Activated naive CD4-positive, alpha-beta T cell treated with anti-CD3 and anti-CD28 coated beads, Interleukin-2, amount 50 U/mL, for 24 hours (primary cell): Measurements from ENCODE around the gene SCAPER.
A peak's percentile ranks its signal among the peaks of the same experiment; 100 is the strongest.

Experiments
- H3K27ac Mint-ChIP-seq: one replicate; pipeline ENCODE4 v1.8.0; 2021; ENCODE audit warnings: mild to moderate bottlenecking, mixed read lengths
- H3K27me3 Mint-ChIP-seq: one replicate; pipeline ENCODE4 v1.8.0; 2021; ENCODE audit warnings: mixed read lengths
- H3K36me3 Mint-ChIP-seq: one replicate; pipeline ENCODE4 v1.8.0; 2021; ENCODE audit warnings: mixed read lengths
- H3K4me1 Mint-ChIP-seq: one replicate; pipeline ENCODE4 v1.8.0; 2021; ENCODE audit warnings: mixed read lengths
- H3K4me3 Mint-ChIP-seq: one replicate; pipeline ENCODE4 v1.8.0; 2021; ENCODE audit warnings: mild to moderate bottlenecking, mixed read lengths
- H3K9me3 Mint-ChIP-seq: one replicate; pipeline ENCODE4 v1.8.0; 2021; ENCODE audit warnings: mixed read lengths

Gene SCAPER

GRCh38 chr15:76335307-76336253 lies 569.6 kb downstream of the SCAPER start:
- Mint-ChIP-seq H3K27ac (peak overlapping the region; percentile 59), H3K4me3 (peak overlapping the region; percentile 78), H3K9me3 (no peaks in the 10 kb centered on the region), H3K27me3 (peaks cover 49% of the 10 kb centered on the region), H3K36me3 (peaks cover 4% of the 10 kb centered on the region), H3K4me1 (peaks cover 43% of the 10 kb centered on the region)

DNA sequence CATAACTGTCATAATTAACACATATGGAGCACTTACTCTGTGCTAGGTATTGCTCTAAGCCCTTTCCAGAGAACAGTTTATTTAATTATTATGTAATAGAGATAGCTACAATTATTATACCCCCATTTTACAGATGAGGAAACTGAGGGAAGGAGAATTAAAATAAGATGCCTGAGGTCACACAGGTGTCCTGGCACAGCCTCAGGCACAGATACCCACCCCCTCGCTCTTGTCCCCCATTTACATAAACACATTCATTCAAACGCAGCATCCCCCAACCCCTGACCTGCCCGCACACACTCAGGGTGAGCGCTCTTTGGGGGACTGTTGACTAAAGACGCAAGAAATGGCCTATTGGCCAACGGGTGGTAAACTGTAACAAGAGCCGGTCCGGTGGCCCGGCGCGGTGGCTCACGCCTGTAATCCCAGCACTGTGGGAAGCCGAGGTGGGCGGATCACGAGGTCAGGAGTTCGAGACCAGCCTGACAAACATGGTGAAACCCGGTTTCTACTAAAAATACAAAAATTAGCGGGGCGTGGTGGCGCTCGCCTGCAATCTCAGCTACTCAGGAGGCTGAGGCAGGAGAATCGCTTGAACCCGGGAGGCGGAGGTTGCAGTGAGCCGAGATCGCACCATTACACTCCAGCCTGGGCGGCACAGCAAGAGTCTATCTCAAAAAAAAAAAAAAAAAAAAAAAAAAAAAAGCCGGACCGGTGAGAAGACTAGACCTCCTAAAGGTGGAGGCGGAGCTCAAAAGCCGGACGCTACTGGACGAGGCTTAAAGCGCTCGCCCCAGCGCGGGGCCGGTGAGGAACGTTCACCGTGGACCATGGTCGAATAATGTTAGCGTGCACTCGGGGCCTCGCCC lies 570.5 kb downstream of the SCAPER start:
- peaks cover 4% of the 10 kb centered on the region for H3K36me3 Mint-ChIP-seq
- peaks cover 50% of the 10 kb centered on the region for H3K27me3 Mint-ChIP-seq
- no peak overlapping the region for H3K4me3 Mint-ChIP-seq
- peaks cover 35% of the 10 kb centered on the region for H3K4me1 Mint-ChIP-seq
- no peak overlapping the region for H3K27ac Mint-ChIP-seq
- H3K9me3 Mint-ChIP-seq = no peaks in the 10 kb centered on the region

GRCh38 chr15:76333720-76334437 lies 571.3 kb downstream of the SCAPER start:
- Mint-ChIP-seq H3K4me1 (peaks cover 29% of the 10 kb centered on the region), H3K27me3 (peaks cover 52% of the 10 kb centered on the region), H3K27ac (no peak overlapping the region), H3K36me3 (peaks cover 4% of the 10 kb centered on the region), H3K4me3 (no peak overlapping the region), H3K9me3 (no peaks in the 10 kb centered on the region)

- Mint-ChIP-seq H3K4me3 (no peak overlapping the region), H3K27ac (no peak overlapping the region), H3K4me1 (peaks cover 24% of the 10 kb centered on the region), H3K27me3 (peaks cover 46% of the 10 kb centered on the region), H3K9me3 (no peaks in the 10 kb centered on the region), H3K36me3 (peaks cover 1% of the 10 kb centered on the region)
Observed at GRCh38 chr15:76333309-76333708, 571.8 kb downstream of the SCAPER start.

DNA sequence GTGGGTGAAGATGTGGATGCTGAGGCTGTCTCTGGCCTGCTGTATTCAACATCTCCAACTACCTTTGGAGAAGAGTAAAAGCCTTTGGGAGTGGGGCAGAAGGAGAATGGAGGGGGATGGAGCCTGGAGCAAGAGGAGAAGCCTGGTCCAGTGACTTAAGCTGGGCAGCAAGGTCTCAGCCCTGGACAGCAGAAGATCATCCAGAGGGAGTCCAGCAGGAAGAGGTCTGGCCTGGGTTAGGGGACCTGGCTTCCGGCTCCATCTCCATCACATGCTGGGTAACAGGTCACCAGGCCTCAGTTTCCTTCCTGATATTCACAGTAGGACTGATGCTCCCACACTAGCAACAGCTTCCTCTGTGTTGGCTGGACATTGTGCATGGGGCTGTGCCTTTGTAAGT lies 572.3 kb downstream of the SCAPER start:
- H3K36me3 Mint-ChIP-seq = peaks cover 1% of the 10 kb centered on the region
- no peak overlapping the region for H3K4me3 Mint-ChIP-seq
- H3K27me3 Mint-ChIP-seq = peaks cover 46% of the 10 kb centered on the region
- H3K27ac Mint-ChIP-seq = no peak overlapping the region
- H3K4me1 Mint-ChIP-seq = peaks cover 23% of the 10 kb centered on the region
- no peaks in the 10 kb centered on the region for H3K9me3 Mint-ChIP-seq

- Mint-ChIP-seq H3K27me3 (peaks cover 31% of the 10 kb centered on the region), H3K4me1 (peaks cover 2% of the 10 kb centered on the region), H3K27ac (no peak overlapping the region), H3K9me3 (no peaks in the 10 kb centered on the region), H3K4me3 (no peak overlapping the region), H3K36me3 (no peaks in the 10 kb centered on the region)
Observed at GRCh38 chr15:76330080-76330680, 575.0 kb downstream of the SCAPER start.

DNA sequence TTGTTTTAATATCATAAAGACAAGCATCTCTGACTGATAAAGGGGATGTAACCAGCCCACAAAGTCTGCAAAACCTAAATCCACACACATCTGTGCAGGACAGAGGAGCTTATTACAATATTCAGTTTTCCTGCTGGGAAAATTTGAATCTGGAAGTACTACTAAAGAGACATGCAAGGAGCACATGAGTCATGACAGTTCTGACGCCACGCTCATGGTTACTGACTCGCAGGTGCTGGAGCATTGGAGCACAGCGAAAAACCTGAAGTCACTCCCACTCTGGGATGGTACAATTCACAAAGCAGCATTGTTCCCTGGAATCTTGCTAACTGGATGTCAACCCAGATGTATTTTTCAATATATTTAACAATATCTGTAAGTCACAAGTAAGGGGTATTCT lies 576.2 kb downstream of the SCAPER start:
- no peaks in the 10 kb centered on the region for H3K9me3 Mint-ChIP-seq

DNA sequence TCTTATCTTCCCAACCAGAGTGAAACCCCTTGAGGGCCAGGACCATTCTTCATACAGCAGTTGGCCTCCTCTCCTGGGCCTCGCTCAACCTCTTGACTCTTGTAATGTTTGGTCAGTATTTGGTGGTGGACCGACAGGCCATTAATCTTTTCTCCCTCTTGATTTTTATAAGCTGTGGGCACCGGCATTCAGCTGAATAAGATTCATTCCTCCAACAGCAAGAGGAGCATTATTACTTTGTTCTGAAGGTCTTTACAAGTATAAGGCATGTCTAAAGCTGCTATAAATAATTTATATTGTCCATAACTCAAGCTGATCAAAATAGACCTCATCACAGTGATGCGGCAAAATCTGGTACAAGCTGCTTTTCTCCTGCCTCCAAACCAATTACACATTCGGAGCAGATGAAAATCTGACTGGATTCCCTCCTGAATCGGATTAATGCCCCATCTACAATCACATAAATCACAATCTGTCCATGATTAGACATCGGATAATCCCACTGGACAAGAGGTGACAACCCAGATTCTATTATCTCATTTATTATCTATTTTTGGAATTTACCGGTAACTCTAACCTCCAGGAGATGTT lies 576.9 kb downstream of the SCAPER start:
- Mint-ChIP-seq H3K27ac (no peak overlapping the region), H3K4me3 (no peak overlapping the region), H3K4me1 (no peaks in the 10 kb centered on the region), H3K9me3 (no peaks in the 10 kb centered on the region), H3K27me3 (peaks cover 24% of the 10 kb centered on the region), H3K36me3 (no peaks in the 10 kb centered on the region)

More for the DNA sequence above, 576.2 kb downstream of the SCAPER start:
- H3K27ac Mint-ChIP-seq = no peak overlapping the region
- H3K27me3 Mint-ChIP-seq = peaks cover 24% of the 10 kb centered on the region
- H3K36me3 Mint-ChIP-seq = no peaks in the 10 kb centered on the region
- no peaks in the 10 kb centered on the region for H3K4me1 Mint-ChIP-seq
- H3K4me3 Mint-ChIP-seq = no peak overlapping the region

- H3K4me1 Mint-ChIP-seq = no peaks in the 10 kb centered on the region
- peaks cover 21% of the 10 kb centered on the region for H3K27me3 Mint-ChIP-seq
- H3K36me3 Mint-ChIP-seq = no peaks in the 10 kb centered on the region
- no peak overlapping the region for H3K4me3 Mint-ChIP-seq
- no peak overlapping the region for H3K27ac Mint-ChIP-seq
- no peaks in the 10 kb centered on the region for H3K9me3 Mint-ChIP-seq
Observed at GRCh38 chr15:76327191-76328105, 577.7 kb downstream of the SCAPER start.

- Mint-ChIP-seq H3K4me3 (no peak overlapping the region), H3K36me3 (no peaks in the 10 kb centered on the region), H3K9me3 (no peaks in the 10 kb centered on the region), H3K27me3 (peaks cover 24% of the 10 kb centered on the region), H3K4me1 (no peaks in the 10 kb centered on the region), H3K27ac (no peak overlapping the region)
Observed at GRCh38 chr15:76325704-76326103, 579.4 kb downstream of the SCAPER start.

GRCh38 chr15:76324066-76324465 lies 581.1 kb downstream of the SCAPER start:
- H3K27ac Mint-ChIP-seq = no peak overlapping the region
- no peaks in the 10 kb centered on the region for H3K36me3 Mint-ChIP-seq
- H3K4me3 Mint-ChIP-seq = no peak overlapping the region
- no peaks in the 10 kb centered on the region for H3K9me3 Mint-ChIP-seq
- peaks cover 15% of the 10 kb centered on the region for H3K27me3 Mint-ChIP-seq
- H3K4me1 Mint-ChIP-seq = no peaks in the 10 kb centered on the region

DNA sequence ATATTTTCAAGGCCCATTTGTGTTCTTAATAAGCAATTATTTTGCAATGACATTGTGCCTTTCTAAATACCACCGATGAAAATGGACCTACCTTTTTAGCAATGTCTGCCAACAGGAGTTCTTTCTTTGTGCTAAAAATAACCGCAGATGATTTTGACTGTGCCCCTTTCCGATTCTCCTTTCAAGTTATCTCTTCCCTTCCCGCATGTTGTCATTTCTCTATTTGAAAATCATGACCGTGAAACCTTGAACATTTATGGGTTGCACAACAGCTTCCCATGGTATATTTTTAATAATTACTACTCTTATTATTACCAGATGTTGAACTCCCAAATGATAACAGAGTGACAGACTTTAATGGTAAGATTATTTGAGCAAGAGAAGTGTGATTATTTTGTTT lies 583.5 kb downstream of the SCAPER start:
- Mint-ChIP-seq H3K36me3 (no peaks in the 10 kb centered on the region), H3K27me3 (peaks cover 14% of the 10 kb centered on the region)

DNA sequence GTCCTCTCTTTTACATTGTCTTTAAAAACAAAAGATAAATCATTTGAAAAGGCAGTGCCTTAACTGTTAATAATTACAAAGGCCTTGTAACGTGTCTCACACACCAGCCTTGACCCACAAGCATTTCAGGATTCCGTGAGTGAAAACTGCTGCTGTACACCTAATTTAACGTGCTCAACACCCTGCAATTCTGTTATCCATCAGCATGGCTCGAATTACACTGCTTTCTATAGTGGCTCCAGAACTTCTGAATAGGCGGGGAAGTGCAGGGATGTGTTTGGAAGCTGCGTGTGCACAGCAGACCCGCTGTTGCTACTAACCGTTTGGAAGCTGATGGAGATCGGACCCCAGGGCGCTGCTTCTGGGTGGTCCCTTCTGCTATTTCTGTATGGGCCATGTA lies 584.0 kb downstream of the SCAPER start:
- H3K27me3 Mint-ChIP-seq = peaks cover 13% of the 10 kb centered on the region
- no peak overlapping the region for H3K27ac Mint-ChIP-seq
- H3K4me3 Mint-ChIP-seq = no peak overlapping the region
- no peaks in the 10 kb centered on the region for H3K9me3 Mint-ChIP-seq
- H3K36me3 Mint-ChIP-seq = no peaks in the 10 kb centered on the region
- no peaks in the 10 kb centered on the region for H3K4me1 Mint-ChIP-seq

More for the DNA sequence above, 583.5 kb downstream of the SCAPER start:
- H3K4me3 Mint-ChIP-seq = no peak overlapping the region
- no peaks in the 10 kb centered on the region for H3K4me1 Mint-ChIP-seq
- H3K27ac Mint-ChIP-seq = no peak overlapping the region
- H3K9me3 Mint-ChIP-seq = no peaks in the 10 kb centered on the region

GRCh38 chr15:76320012-76320411 lies 585.1 kb downstream of the SCAPER start:
- H3K36me3 Mint-ChIP-seq = no peaks in the 10 kb centered on the region
- no peak overlapping the region for H3K27ac Mint-ChIP-seq
- no peak overlapping the region for H3K4me3 Mint-ChIP-seq
- H3K27me3 Mint-ChIP-seq = peaks cover 12% of the 10 kb centered on the region
- H3K4me1 Mint-ChIP-seq = no peaks in the 10 kb centered on the region
- H3K9me3 Mint-ChIP-seq = no peaks in the 10 kb centered on the region
